K562 (cell line): ENCODE results near the gene CEP131. TPM values are rescaled to one million over a fixed set of nuclear protein-coding genes. Genes with fewer than 3 reads are reported as not detected.
A peak's percentile ranks its signal among the peaks of the same experiment; 100 is the strongest.

Experiments used
- FOXA3 ChIP-seq, 2 experiments: fragments of 450-650 bp in 1 of 2; sonication (generic) in 1 of 2; formaldehyde crosslinking; IDR thresholded peaks in 1 of 2; conservative IDR thresholded peaks in 1 of 2; 2 replicates each; pipeline versions ENCODE4 v1.4.0 to v1.8.0; 2020 to 2022; ENCODE audit warnings: mild to moderate bottlenecking in 2 of 2, missing genetic modification reagents in 1 of 2
- JUNB ChIP-seq: fragments of 450-650 bp; formaldehyde crosslinking; conservative IDR thresholded peaks from 2 replicates; pipeline ENCODE4 v1.4.0; 2020; ENCODE audit warnings: mild to moderate bottlenecking
- KAT7 ChIP-seq: sonication (generic); formaldehyde crosslinking; IDR thresholded peaks from 2 replicates; pipeline ENCODE4 v1.8.0; 2022; ENCODE audit warnings: missing genetic modification reagents, mild to moderate bottlenecking, borderline replicate concordance
- NFRKB ChIP-seq: fragments of 450-650 bp; IDR thresholded peaks from 2 replicates; pipeline ENCODE4 v1.6.1; 2016; ENCODE audit warnings: low read depth
- NFYB ChIP-seq: IDR thresholded peaks from 2 replicates; pipeline ENCODE4 v1.6.1; 2011; ENCODE audit warnings: mild to moderate bottlenecking, moderate library complexity; ENCODE audit not compliant: insufficient read length; ENCODE audit errors: extremely low read depth
- PHF8 ChIP-seq: fragments of 200-600 bp; sonication (generic); IDR thresholded peaks from 2 replicates; pipeline ENCODE4 v1.6.1; 2012; ENCODE audit warnings: mixed run types, mild to moderate bottlenecking, inconsistent platforms, low read length, moderate library complexity, borderline replicate concordance
- PML ChIP-seq: IDR thresholded peaks from 2 replicates; pipeline ENCODE4 v1.6.1; 2012; ENCODE audit warnings: low read length, inconsistent platforms
- POLR2AphosphoS2 ChIP-seq: IDR thresholded peaks from 2 replicates; pipeline ENCODE4 v1.6.1; 2012; ENCODE audit warnings: low read length, improper control_type of control experiment
- POLR3A ChIP-seq: IDR thresholded peaks from 2 replicates; pipeline ENCODE4 v1.6.1; 2011; ENCODE audit warnings: borderline replicate concordance, mild to moderate bottlenecking, moderate library complexity; ENCODE audit not compliant: insufficient read length, insufficient read depth; ENCODE audit errors: extremely low read depth
- SMARCC2 ChIP-seq: fragments of 450-650 bp; IDR thresholded peaks from 2 replicates; pipeline ENCODE4 v1.6.1; 2017; ENCODE audit warnings: antibody characterized with exemption, moderate library complexity, mild to moderate bottlenecking, low read depth
- SREBF1 ChIP-seq: fragments of 150-350 bp; IDR thresholded peaks from 2 replicates; pipeline ENCODE4 v1.6.1; 2014; ENCODE audit warnings: antibody characterized with exemption, low read depth, low read length, borderline replicate concordance
- ZBTB8A ChIP-seq: fragments of 450-650 bp; IDR thresholded peaks from 2 replicates; pipeline ENCODE4 v1.6.1; 2018; ENCODE audit warnings: mild to moderate bottlenecking, moderate library complexity; ENCODE audit not compliant: partially characterized antibody
- ZFX ChIP-seq: sonication (generic); formaldehyde crosslinking; IDR thresholded peaks from 2 replicates; pipeline ENCODE4 v1.8.0; 2022; ENCODE audit warnings: mild to moderate bottlenecking, missing genetic modification reagents, moderate library complexity
- ZNF695 ChIP-seq: fragments of 450-650 bp; formaldehyde crosslinking; IDR thresholded peaks from 2 replicates; pipeline ENCODE4 v1.4.0; 2020; ENCODE audit warnings: mild to moderate bottlenecking, moderate library complexity
- ZZZ3 ChIP-seq: fragments of 450-650 bp; IDR thresholded peaks from 2 replicates; pipeline ENCODE4 v1.6.1; 2016; ENCODE audit warnings: antibody characterized with exemption, mild to moderate bottlenecking, moderate library complexity
- polyA plus RNA-seq, 8 experiments: library from polyadenylated mRNA; depleted of rRNA in 4 of 8; stranded (reverse) in 5 of 8; unstranded in 3 of 8; fragments of >200 nt; fragmentation: Nextera tagmentation in 2 of 8; fragmentation: Illumina TruSeq in 1 of 8; extraction: Ambion mirVana in 2 of 8; extraction: Trizol in 1 of 8; gene quantifications; 2 replicates each; pipeline versions ENCODE4 v1.2.1 to v1.2.3, GENCODE V29; 2011 to 2014; ENCODE audit warnings: inconsistent platforms in 1 of 8, missing spikeins in 1 of 8
- total RNA-seq, 7 experiments: library from RNA; depleted of rRNA in 6 of 7; stranded (reverse); fragments of >200 nt in 6 of 7; fragmentation: Illumina TruSeq in 2 of 7; extraction: Trizol in 2 of 7; gene quantifications; 2 replicates each; pipeline versions ENCODE4 v1.2.1 to v1.2.3, GENCODE V29; 2011 to 2021; ENCODE audit warnings: low replicate concordance in 1 of 7
- TF ChIP-seq, protein P1 (sequence below): fragments of 150-350 bp; conservative IDR thresholded peaks from 2 replicates; pipeline ENCODE4 v1.6.1; 2014; ENCODE audit warnings: low read length
- TF ChIP-seq, protein P2 (sequence below): fragments of 450-650 bp; IDR thresholded peaks from 2 replicates; pipeline ENCODE4 v1.6.1; 2017; ENCODE audit warnings: mild to moderate bottlenecking, moderate library complexity
- TF ChIP-seq, protein P3 (sequence below), 2 experiments: fragments of 450-650 bp; IDR thresholded peaks; 2 replicates each; pipeline ENCODE4 v1.6.1; 2018; ENCODE audit warnings: mild to moderate bottlenecking in 2 of 2, low read depth in 1 of 2; ENCODE audit not compliant: partially characterized antibody in 2 of 2

The CEP131 gene
- total and polyA plus RNA-seq, 9 of the 15 experiments (the other 6 are each of a cell fraction or from before 2014, with no cell fraction given): 0.24 to 21.2 (median 2.3) TPM

DNA sequence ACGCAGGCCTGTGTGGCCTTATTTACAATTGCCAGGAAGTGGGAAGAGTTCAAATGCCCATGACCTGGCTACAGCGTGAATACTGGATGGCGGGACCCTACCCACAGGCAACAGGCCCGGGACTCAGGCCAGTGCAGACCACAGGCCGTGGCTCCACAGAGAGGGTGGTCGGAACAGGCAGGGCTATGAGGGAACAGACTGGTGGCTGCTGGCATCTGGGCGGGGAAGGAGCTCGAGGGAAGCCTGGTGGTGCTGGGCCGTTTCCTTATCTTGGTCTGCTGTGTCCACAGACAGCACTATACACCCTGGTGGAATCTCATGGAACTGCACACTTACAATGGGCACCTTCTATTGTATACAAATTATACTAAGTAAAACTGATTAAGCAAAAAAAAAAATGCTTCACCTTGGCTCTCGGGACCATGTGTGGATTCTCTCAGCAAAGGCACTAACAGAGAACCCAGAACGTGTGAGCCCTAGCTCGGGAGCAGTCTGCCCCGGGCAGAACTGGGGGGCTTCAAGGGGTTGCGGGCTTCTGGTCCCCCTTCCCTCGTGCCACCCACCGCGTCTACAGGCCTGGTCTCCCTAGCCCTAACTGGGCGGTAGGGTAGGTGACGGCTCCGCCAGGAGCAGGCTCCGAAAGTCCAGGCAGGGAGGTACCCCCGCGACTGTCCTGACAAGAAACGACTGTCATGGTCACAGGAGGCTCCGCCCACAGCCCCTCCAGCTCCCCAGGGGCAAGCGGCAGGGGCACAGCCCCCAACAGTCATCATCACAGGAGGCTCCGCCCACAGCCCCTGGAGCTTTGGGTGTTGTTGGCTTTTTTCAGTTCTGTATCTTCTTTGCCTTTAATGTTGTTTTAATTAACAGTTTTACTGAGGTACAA lies 21.8 kb downstream of the CEP131 start (continued):
- TF ChIP-seq, protein P1, sequence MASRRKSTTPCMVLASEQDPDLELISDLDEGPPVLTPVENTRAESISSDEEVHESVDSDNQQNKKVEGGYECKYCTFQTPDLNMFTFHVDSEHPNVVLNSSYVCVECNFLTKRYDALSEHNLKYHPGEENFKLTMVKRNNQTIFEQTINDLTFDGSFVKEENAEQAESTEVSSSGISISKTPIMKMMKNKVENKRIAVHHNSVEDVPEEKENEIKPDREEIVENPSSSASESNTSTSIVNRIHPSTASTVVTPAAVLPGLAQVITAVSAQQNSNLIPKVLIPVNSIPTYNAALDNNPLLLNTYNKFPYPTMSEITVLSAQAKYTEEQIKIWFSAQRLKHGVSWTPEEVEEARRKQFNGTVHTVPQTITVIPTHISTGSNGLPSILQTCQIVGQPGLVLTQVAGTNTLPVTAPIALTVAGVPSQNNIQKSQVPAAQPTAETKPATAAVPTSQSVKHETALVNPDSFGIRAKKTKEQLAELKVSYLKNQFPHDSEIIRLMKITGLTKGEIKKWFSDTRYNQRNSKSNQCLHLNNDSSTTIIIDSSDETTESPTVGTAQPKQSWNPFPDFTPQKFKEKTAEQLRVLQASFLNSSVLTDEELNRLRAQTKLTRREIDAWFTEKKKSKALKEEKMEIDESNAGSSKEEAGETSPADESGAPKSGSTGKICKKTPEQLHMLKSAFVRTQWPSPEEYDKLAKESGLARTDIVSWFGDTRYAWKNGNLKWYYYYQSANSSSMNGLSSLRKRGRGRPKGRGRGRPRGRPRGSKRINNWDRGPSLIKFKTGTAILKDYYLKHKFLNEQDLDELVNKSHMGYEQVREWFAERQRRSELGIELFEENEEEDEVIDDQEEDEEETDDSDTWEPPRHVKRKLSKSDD: 0 out of 2 replicates have a peak, but pooled peaks have one; percentile 46
- TF ChIP-seq KAT7 (no peak), NFRKB (no peak), ZZZ3 (no peak), PML (no peak), ZNF695 (CRISPR knock-in tag) (no peak), NFYB (no peak), ZBTB8A (no peak), JUNB (CRISPR knock-in tag) (no peak), ZFX (0 out of 2 replicates have a peak, but pooled peaks have one; percentile 18), FOXA3 (CRISPR knock-in tag; conservative IDR thresholded peaks at IDR 0.05 in 1 of 2, IDR thresholded peaks at IDR 0.05 in 1 of 2) (peak in 1 of 2 experiments; percentile 66; a peak in 1 of 4 replicates), POLR3A (no peak), SREBF1 (no peak), SMARCC2 (no peak), POLR2AphosphoS2 (no peak), PHF8 (no peak)
- TF ChIP-seq, protein P2, sequence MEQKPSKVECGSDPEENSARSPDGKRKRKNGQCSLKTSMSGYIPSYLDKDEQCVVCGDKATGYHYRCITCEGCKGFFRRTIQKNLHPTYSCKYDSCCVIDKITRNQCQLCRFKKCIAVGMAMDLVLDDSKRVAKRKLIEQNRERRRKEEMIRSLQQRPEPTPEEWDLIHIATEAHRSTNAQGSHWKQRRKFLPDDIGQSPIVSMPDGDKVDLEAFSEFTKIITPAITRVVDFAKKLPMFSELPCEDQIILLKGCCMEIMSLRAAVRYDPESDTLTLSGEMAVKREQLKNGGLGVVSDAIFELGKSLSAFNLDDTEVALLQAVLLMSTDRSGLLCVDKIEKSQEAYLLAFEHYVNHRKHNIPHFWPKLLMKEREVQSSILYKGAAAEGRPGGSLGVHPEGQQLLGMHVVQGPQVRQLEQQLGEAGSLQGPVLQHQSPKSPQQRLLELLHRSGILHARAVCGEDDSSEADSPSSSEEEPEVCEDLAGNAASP: no peak
- TF ChIP-seq, protein P3, sequence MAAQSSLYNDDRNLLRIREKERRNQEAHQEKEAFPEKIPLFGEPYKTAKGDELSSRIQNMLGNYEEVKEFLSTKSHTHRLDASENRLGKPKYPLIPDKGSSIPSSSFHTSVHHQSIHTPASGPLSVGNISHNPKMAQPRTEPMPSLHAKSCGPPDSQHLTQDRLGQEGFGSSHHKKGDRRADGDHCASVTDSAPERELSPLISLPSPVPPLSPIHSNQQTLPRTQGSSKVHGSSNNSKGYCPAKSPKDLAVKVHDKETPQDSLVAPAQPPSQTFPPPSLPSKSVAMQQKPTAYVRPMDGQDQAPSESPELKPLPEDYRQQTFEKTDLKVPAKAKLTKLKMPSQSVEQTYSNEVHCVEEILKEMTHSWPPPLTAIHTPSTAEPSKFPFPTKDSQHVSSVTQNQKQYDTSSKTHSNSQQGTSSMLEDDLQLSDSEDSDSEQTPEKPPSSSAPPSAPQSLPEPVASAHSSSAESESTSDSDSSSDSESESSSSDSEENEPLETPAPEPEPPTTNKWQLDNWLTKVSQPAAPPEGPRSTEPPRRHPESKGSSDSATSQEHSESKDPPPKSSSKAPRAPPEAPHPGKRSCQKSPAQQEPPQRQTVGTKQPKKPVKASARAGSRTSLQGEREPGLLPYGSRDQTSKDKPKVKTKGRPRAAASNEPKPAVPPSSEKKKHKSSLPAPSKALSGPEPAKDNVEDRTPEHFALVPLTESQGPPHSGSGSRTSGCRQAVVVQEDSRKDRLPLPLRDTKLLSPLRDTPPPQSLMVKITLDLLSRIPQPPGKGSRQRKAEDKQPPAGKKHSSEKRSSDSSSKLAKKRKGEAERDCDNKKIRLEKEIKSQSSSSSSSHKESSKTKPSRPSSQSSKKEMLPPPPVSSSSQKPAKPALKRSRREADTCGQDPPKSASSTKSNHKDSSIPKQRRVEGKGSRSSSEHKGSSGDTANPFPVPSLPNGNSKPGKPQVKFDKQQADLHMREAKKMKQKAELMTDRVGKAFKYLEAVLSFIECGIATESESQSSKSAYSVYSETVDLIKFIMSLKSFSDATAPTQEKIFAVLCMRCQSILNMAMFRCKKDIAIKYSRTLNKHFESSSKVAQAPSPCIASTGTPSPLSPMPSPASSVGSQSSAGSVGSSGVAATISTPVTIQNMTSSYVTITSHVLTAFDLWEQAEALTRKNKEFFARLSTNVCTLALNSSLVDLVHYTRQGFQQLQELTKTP (IDR thresholded peaks at IDR 0.05; ENCODE audit: low read depth in 1 of 2, partially characterized antibody in 2 of 2): no peak
